A549 (cell line): ENCODE data around the gene HNF4A.

Experiments used
- CTCF ChIP-seq: fragments of >200 bp; sonication (Bioruptor Twin); formaldehyde crosslinking; IDR thresholded peaks from 3 replicates; pipeline ENCODE4 v1.5.1; 2016
- EP300 ChIP-seq, 2 experiments: fragments of >200 bp; sonication (Bioruptor Twin); formaldehyde crosslinking; IDR thresholded peaks; 2 replicates in 1 of 2; 3 replicates in 1 of 2; pipeline ENCODE4 v1.6.1; 2016 to 2017
- JUN ChIP-seq, 2 experiments: fragments of >200 bp; sonication (Bioruptor Twin); formaldehyde crosslinking; IDR thresholded peaks; 2 replicates in 1 of 2; 3 replicates in 1 of 2; pipeline ENCODE4 v1.6.1; 2016 to 2017
- JUNB ChIP-seq: fragments of >200 bp; sonication (Bioruptor Twin); formaldehyde crosslinking; IDR thresholded peaks from 2 replicates; pipeline ENCODE4 v1.6.1; 2016
- MAX ChIP-seq: IDR thresholded peaks from 2 replicates; pipeline ENCODE4 v1.6.1; 2012
- MAZ ChIP-seq: fragments of 150-350 bp; IDR thresholded peaks from 2 replicates; pipeline ENCODE4 v1.6.1; 2014; ENCODE audit warnings: antibody characterized with exemption, low read depth, low read length, borderline replicate concordance
- MYC ChIP-seq: IDR thresholded peaks from 2 replicates; pipeline ENCODE4 v1.6.1; 2012; ENCODE audit warnings: mild to moderate bottlenecking, inconsistent platforms, low read length, improper control_type of control experiment, borderline replicate concordance
- NFE2L2 ChIP-seq: fragments of 150-350 bp; conservative IDR thresholded peaks from 2 replicates; pipeline ENCODE4 v1.6.1; 2014; ENCODE audit warnings: low read length
- NR3C1 ChIP-seq: fragments of >200 bp; sonication (Bioruptor Twin); formaldehyde crosslinking; IDR thresholded peaks from 3 replicates; pipeline ENCODE4 v1.6.1; 2017
- POLR2A ChIP-seq: IDR thresholded peaks from 2 replicates; pipeline ENCODE4 v1.6.1; 2012; ENCODE audit warnings: mild to moderate bottlenecking, low read length
- RCOR1 ChIP-seq: fragments of 150-350 bp; IDR thresholded peaks from 2 replicates; pipeline ENCODE4 v1.6.1; 2014; ENCODE audit warnings: antibody characterized with exemption, low read length, low read depth
- USF2 ChIP-seq: fragments of 450-650 bp; IDR thresholded peaks from 2 replicates; pipeline ENCODE4 v1.6.1; 2014; ENCODE audit warnings: antibody characterized with exemption

- no peak for TF ChIP-seq NFE2L2
- peak; percentile 24; the same call in 1 of the 3 replicates for TF ChIP-seq CTCF
- TF ChIP-seq MAZ: no peak
- TF ChIP-seq MYC: no peak
- no peak for TF ChIP-seq JUN (IDR thresholded peaks at IDR 0.05)
- TF ChIP-seq EP300 (IDR thresholded peaks at IDR 0.05): no peak
- TF ChIP-seq JUNB: no peak
- no peak for TF ChIP-seq POLR2A
- TF ChIP-seq NR3C1: no peak
- TF ChIP-seq MAX: no peak
- no peak for TF ChIP-seq RCOR1
- TF ChIP-seq USF2: no peak
These were observed 93.5 kb downstream of the HNF4A start for GRCh38 chr20:44448753-44449546.
